GM18511 (cell line): ENCODE measurements around the gene DNMBP.
"Not testable (repeated sequence)": the region's sequence is repeated elsewhere in the genome, so short reads cannot be mapped to it uniquely, and the experiment has no call there.

ENCODE experiments used
- ATAC-seq: cut with Tn5 transposase; IDR thresholded peaks from one replicate; pipeline ENCODE4 v1.9.1; 2021; ENCODE audit warnings: mild to moderate bottlenecking, moderate library complexity; ENCODE audit not compliant: unreplicated experiment

DNMBP gene

GRCh38 chr10:99870123-99870730 lies 139.5 kb downstream of the DNMBP start:
- peak; percentile 64 for ATAC-seq

DNA sequence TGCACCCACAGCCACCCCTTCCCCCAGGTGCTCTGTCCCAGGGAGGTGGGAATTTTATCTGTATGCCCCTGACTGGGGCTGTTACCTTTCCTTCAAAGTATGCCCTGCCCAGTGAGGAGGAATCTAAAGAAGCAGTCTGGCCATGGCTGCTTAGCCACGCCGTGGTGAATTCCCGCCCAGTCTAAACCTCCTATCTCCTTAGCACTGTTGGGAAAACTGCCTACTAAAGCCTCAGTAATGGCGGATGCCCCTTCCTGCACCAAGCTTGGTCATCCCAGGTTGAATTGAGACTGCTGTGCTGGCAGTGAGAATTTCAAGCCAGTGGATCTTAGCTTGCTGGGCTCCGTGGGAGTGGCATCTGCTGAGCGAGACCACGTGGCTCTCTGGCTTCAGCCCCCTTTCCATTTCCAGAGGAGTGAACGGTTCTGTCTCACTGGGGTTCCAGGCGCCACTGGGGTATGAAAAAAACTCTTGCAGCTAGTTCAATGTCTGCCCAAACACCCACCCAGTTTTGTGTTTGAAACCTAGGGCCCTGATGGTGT lies 140.1 kb downstream of the DNMBP start:
- no peak for ATAC-seq

GRCh38 chr10:99867250-99867649 lies 142.5 kb downstream of the DNMBP start:
- not testable (repeated sequence) for ATAC-seq

GRCh38 chr10:99863535-99864240 lies 146.1 kb downstream of the DNMBP start:
- not testable (repeated sequence) for ATAC-seq

- ATAC-seq, result no peak
Measured at GRCh38 chr10:99860466-99860865, 149.3 kb downstream of the DNMBP start.

- no peak for ATAC-seq
Measured at GRCh38 chr10:99859585-99859984, 150.2 kb downstream of the DNMBP start.

DNA sequence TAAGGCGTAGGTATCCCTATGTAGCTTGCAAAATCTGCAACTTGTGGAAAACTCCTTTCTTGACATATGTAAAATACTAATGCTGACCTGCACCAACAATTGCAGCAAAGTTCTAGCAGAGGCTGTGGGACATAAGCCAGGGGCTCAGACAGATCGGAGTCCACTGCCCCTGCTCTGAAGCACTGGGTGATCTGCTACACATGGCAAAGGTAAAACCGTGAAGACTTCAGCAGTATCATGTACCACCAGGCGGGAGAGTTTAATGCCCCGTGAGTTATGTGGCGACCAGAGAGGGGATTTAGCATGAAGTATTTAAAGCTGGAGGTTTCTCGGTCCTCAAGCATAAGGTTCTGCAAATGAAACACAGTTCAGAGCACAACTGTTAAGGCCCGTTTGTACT lies 150.9 kb downstream of the DNMBP start:
- ATAC-seq, result no peak

DNA sequence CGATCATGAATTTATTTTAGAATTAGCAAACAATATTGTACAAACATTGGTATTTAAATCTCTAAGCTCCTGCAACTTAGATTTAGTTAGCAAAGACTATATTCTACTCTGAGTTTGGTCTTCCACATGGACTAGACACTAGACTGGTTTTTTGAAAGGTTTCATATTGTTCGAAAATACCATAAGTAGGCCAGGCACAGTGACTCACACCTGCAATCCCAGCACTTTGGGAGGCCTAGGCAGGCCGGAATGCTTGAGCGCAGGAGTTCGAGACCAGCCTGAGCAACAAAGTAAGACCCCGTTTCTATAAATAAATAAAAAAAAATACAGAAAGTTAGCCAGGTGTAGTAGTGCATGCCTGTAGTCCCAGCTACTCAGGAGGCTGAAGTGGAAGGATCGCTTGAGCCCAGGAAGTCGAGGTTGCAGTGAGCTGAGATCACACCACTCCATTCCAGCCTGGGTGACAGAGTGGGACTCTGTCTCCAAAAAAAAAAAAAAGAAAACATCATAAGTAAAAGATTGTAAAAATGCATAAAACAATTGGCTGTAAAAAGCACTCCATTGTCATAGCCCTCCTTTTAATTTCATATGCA lies 154.2 kb downstream of the DNMBP start:
- no peak for ATAC-seq

DNA sequence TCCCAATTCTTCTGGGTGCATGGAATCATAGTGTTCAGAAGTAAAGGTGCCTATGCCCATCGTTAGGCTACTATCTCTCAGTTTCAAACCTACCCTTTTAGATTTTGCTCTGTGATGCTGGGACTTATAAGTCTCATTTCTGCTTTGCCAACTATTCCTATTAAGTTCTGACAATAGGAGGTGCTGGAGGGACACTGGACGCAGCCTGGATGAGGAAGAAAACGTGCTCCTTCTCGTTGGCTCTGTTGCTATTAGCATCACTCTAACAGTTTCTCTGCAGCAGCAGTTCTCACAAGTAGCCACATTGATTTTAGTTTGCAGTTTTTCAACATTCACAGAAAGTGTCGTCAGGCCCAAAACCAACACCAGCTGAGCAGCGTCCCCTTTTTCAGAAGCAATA lies 154.9 kb downstream of the DNMBP start:
- no peak for ATAC-seq

DNA sequence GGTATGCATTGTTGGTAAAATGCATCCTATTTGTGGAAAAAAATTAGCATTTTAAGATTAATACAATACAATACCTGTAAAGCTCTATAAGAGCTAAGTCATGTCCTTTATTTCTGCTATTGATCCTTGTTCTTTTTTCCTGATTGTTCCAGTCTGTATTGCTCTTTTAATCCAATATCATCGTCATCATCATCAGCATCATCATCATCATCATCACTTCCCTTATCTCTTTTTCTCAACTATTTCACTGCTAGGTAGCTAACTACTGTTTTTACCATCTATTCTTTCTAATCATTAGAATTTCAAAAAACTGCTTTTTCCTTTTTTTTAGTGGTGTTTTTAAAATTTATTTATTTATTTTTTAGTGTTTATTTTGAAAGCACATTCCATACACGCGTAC lies 156.1 kb downstream of the DNMBP start:
- ATAC-seq, result no peak

- ATAC-seq, result no peak
Measured at GRCh38 chr10:99852481-99853213, 157.1 kb downstream of the DNMBP start.

DNA sequence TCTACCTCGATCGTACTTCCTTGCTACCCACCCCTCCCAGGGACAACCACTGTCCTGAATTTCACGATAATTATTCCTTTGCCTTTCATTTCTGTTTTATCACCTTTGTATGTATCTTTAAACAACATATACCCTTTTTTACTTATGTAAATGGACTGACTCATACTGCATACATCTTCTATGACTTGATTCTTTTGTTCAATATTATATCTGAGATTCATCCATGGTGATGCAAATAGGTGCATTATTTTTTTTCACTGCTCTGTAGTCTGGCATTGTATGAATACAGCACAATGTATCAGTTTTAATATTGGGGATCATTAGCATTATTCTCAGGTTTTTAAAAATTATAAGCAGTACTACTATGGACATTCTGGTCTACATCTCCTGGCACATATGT lies 157.9 kb downstream of the DNMBP start:
- no peak for ATAC-seq

- ATAC-seq, result no peak
Measured at GRCh38 chr10:99850767-99851340, 158.9 kb downstream of the DNMBP start.

DNA sequence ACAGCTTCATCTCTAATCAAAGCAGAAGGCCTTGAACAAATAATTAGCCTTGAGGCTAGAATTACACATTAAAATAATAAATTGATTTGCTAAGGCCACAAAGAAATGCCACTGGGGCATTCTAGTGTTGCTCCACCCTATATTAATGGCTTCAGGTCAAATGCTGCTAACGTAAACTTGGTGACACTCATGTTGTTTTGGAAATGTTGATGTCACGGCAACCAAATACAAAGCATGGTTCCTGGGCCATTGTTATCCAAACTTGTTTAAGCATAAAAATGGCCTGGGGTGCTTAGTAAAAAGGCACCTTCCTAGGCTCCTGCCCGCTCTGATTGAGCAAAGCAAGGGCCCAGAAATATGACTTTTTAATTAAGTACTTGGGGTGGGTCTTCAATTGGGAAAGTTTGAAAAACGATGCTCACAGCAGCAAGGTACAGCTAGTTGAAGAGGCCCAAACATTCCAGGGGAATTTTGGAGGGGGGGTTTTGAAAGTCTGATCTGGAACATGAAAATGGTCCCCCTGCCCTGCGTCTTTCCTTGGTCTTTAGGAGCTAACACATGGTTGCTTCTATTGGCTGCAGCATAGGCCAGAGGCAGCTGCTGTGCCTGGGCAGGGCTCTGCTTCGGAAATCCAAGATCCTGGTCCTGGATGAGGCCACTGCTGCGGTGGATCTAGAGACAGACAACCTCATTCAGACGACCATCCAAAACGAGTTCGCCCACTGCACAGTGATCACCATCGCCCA lies 159.6 kb downstream of the DNMBP start:
- ATAC-seq, result no peak

DNA sequence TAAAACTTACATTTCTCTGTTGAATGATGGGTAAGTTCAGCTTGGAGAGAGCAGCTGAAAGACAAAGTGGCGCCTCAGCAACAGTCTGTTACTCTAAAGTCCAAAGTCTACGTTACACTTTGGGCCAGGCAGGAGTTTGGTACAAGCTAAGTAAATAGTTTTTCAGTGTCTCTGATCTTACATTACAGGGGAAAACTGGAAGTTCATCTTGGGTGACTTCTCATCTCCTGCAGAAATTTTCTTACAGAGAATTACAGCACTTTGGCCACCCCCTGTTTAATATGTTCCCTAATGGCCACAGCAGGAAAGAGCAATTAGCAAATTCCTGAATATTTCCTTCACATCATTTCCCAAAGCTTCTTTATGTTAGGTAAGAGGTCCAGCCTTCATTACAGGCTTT lies 160.2 kb downstream of the DNMBP start:
- no peak for ATAC-seq

DNA sequence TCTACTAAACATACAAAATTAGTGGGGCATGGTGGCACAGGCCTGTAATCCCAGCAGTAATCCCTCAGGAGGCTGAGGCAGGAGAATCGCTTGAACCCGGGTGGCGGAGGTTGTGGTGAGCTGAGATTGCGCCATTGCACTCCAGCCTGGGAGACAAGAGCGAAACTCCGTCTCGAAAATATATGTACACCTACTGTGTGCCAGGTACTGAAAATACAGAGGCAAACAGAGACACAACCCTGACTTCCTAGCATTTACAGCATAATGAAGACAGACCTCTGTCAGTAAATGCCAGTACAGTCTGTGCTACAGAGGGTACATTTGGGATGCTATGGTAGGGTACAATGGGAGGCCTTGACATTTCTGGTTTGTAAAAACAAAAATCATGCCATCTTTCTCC lies 160.7 kb downstream of the DNMBP start:
- no peak for ATAC-seq

DNA sequence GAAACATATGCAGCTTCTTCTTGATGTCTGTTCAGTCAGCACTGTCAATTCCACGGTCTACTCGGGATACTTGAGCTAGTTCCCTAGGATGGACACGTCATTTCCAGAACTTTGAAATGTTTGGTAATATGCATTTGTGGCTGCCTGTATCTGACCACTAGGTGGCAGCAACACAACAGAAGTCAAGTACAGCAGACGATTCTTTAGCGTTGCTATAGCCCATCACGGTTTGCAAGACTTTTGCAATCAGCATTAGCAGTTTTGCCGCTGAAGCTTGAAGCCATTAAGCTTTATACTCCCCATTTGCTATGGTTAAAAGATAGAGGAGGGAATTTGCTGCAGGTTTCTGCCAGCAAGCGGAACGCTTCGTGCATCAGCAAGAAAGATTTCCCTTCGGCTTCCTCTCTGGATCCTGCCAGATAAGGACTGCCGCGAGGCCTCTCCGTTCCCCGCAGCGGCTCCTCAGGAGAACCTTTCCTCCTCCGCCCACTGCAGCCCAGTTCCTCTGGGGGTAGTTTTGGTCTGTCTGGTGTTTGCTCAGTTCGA lies 163.8 kb downstream of the DNMBP start:
- ATAC-seq, result peak; percentile 78

- no peak for ATAC-seq
Measured at GRCh38 chr10:99844433-99844955, 165.3 kb downstream of the DNMBP start.

- ATAC-seq, result no peak
Measured at GRCh38 chr10:99843310-99843709, 166.4 kb downstream of the DNMBP start.

DNA sequence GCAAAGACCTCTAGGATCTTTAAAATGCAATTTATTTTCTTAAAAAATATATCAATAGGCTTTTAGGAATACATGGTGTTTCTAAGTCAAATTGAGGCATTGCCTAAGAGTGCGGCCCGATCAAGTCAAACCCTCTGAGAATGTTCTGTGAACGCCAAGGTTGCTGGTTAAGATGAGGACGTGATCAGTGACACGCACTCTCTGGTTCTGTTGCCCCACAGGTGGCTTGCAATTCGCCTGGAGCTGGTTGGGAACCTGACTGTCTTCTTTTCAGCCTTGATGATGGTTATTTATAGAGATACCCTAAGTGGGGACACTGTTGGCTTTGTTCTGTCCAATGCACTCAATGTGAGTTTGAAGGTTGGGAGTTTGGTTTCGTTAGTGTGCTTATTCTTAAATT lies 168.0 kb downstream of the DNMBP start:
- no peak for ATAC-seq
